ENCODE measurements around the gene GGPS1.
A peak's percentile ranks its signal among the peaks of the same experiment; 100 is the strongest.
"Not testable (repeated sequence)": the region's sequence is repeated elsewhere in the genome, so short reads cannot be mapped to it uniquely, and the experiment has no call there.

GGPS1 gene

GRCh38 chr1:235328271-235329138 lies at the start of gene GGPS1:
Gene GGPS1 (plus strand): TSS chr1:235328570. CDS start chr1:235335265, 6,695 bp downstream.
- TF ChIP-seq CTCF (IDR thresholded peaks at IDR 0.05; ENCODE audit: low read depth, low read length) (peak; percentile 3), POLR2A (IDR thresholded peaks at IDR 0.05; ENCODE audit: extremely low read depth, insufficient read length) (peak; percentile 87), MAX (IDR thresholded peaks at IDR 0.05; ENCODE audit: low read depth, low read length) (peak; percentile 30; the same call in 1 of the 2 replicates), MYC (IDR thresholded peaks at IDR 0.05; ENCODE audit: low read depth, low read length) (peak; percentile 40)
- peak; percentile 99 for DNase-seq (ENCODE audit: low read depth)

GRCh38 chr1:235278915-235279292 lies 49.5 kb upstream of the GGPS1 start:
- no peak for TF ChIP-seq CTCF (IDR thresholded peaks at IDR 0.05; ENCODE audit: low read depth, low read length)
- no peak for TF ChIP-seq MAX (IDR thresholded peaks at IDR 0.05; ENCODE audit: low read depth, low read length)
- no peak for TF ChIP-seq POLR2A (IDR thresholded peaks at IDR 0.05; ENCODE audit: extremely low read depth, insufficient read length)
- TF ChIP-seq MYC (IDR thresholded peaks at IDR 0.05; ENCODE audit: low read depth, low read length): no peak
- no peak overlapping the region for H3K4me3 ChIP-seq (ENCODE audit: low read depth, low read length)
- DNase-seq (ENCODE audit: low read depth): no peak

More at GRCh38 chr1:235328271-235329138, at the start of gene GGPS1:
- peak within 1 kb of the TSS; percentile 94 for H3K4me3 ChIP-seq (ENCODE audit: low read depth, low read length)

- DNase-seq (ENCODE audit: low read depth): no peak
- no peak overlapping the region for H3K4me3 ChIP-seq (ENCODE audit: low read depth, low read length)
- TF ChIP-seq MYC (IDR thresholded peaks at IDR 0.05; ENCODE audit: low read depth, low read length) (no peak), MAX (IDR thresholded peaks at IDR 0.05; ENCODE audit: low read depth, low read length) (no peak), POLR2A (IDR thresholded peaks at IDR 0.05; ENCODE audit: extremely low read depth, insufficient read length) (no peak), CTCF (IDR thresholded peaks at IDR 0.05; ENCODE audit: low read depth, low read length) (no peak)
Measured at GRCh38 chr1:235279694-235280093, 48.7 kb upstream of the GGPS1 start.

GRCh38 chr1:235280467-235280866 lies 47.9 kb upstream of the GGPS1 start:
- DNase-seq (ENCODE audit: low read depth): no peak
- TF ChIP-seq CTCF (IDR thresholded peaks at IDR 0.05; ENCODE audit: low read depth, low read length): no peak
- TF ChIP-seq MYC (IDR thresholded peaks at IDR 0.05; ENCODE audit: low read depth, low read length): no peak
- TF ChIP-seq POLR2A (IDR thresholded peaks at IDR 0.05; ENCODE audit: extremely low read depth, insufficient read length): no peak
- no peak for TF ChIP-seq MAX (IDR thresholded peaks at IDR 0.05; ENCODE audit: low read depth, low read length)
- no peak overlapping the region for H3K4me3 ChIP-seq (ENCODE audit: low read depth, low read length)

GRCh38 chr1:235283636-235284035 lies 44.7 kb upstream of the GGPS1 start:
- DNase-seq (ENCODE audit: low read depth); H3K4me3 ChIP-seq (ENCODE audit: low read depth, low read length): not testable (repeated sequence)

GRCh38 chr1:235284231-235284769 lies 44.1 kb upstream of the GGPS1 start:
- no peak for TF ChIP-seq MAX (IDR thresholded peaks at IDR 0.05; ENCODE audit: low read depth, low read length)
- no peak for TF ChIP-seq MYC (IDR thresholded peaks at IDR 0.05; ENCODE audit: low read depth, low read length)
- TF ChIP-seq POLR2A (IDR thresholded peaks at IDR 0.05; ENCODE audit: extremely low read depth, insufficient read length): no peak
- no peak for TF ChIP-seq CTCF (IDR thresholded peaks at IDR 0.05; ENCODE audit: low read depth, low read length)
- DNase-seq (ENCODE audit: low read depth): no peak
- no peak overlapping the region for H3K4me3 ChIP-seq (ENCODE audit: low read depth, low read length)
